ENCODE measurements around the gene GTPBP2.

The GTPBP2 gene

DNA sequence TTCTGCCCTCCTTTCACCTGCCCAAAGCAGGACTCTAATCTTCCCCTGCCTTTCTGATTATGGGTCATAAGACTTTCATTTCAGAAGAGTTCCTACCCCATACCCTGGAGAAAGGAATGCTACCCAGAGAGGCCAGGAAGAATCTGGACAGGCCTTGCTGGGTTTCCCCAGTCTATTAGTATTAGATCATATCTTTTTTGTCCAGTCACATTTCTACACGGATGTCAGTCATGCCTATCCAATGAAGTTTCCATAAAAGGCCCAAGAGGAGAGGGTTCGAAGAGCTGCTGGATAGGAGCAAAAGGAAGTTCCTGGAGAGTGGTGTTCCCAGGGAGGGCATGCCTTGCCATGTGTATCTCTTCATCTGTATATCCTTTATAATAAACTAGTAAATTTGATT lies 49.9 kb downstream of the GTPBP2 start:
- DNase-seq (ENCODE audit: low read depth) = no peak
- in situ Hi-C loops (cut with HindIII; ENCODE audit: low sequenced_read_pairs) = no loop called here
- TF ChIP-seq, protein P1, sequence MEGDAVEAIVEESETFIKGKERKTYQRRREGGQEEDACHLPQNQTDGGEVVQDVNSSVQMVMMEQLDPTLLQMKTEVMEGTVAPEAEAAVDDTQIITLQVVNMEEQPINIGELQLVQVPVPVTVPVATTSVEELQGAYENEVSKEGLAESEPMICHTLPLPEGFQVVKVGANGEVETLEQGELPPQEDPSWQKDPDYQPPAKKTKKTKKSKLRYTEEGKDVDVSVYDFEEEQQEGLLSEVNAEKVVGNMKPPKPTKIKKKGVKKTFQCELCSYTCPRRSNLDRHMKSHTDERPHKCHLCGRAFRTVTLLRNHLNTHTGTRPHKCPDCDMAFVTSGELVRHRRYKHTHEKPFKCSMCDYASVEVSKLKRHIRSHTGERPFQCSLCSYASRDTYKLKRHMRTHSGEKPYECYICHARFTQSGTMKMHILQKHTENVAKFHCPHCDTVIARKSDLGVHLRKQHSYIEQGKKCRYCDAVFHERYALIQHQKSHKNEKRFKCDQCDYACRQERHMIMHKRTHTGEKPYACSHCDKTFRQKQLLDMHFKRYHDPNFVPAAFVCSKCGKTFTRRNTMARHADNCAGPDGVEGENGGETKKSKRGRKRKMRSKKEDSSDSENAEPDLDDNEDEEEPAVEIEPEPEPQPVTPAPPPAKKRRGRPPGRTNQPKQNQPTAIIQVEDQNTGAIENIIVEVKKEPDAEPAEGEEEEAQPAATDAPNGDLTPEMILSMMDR (IDR thresholded peaks at IDR 0.05; ENCODE audit: low read depth, low read length, missing control alignments) = no peak
- H3K4me3 ChIP-seq (ENCODE audit: low read depth, low read length) = no peak overlapping the region

DNA sequence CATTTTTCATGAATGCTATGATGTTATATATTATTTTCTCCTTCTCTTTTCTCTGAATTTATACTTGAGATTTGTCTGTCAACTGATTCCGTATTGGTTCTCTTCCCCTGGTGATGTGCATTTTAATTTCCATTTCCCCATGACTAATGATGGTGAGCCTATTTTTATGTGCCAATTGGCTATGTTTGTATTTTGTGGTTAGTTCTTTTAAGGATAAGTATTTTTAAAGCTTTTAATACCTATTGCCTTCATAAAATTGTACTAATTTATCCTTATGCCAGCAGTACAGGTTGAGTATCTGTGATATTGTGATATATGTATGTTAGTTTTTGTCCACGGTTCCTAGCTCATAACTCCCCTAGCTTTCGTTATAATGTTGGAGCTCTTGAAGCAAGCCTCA lies 50.3 kb downstream of the GTPBP2 start:
- H3K4me3 ChIP-seq (ENCODE audit: low read depth, low read length) = no peak overlapping the region
- in situ Hi-C loops (cut with HindIII; ENCODE audit: low sequenced_read_pairs) = no loop called here
- TF ChIP-seq, protein P1 (IDR thresholded peaks at IDR 0.05; ENCODE audit: low read depth, low read length, missing control alignments) = no peak
- DNase-seq (ENCODE audit: low read depth) = no peak

DNA sequence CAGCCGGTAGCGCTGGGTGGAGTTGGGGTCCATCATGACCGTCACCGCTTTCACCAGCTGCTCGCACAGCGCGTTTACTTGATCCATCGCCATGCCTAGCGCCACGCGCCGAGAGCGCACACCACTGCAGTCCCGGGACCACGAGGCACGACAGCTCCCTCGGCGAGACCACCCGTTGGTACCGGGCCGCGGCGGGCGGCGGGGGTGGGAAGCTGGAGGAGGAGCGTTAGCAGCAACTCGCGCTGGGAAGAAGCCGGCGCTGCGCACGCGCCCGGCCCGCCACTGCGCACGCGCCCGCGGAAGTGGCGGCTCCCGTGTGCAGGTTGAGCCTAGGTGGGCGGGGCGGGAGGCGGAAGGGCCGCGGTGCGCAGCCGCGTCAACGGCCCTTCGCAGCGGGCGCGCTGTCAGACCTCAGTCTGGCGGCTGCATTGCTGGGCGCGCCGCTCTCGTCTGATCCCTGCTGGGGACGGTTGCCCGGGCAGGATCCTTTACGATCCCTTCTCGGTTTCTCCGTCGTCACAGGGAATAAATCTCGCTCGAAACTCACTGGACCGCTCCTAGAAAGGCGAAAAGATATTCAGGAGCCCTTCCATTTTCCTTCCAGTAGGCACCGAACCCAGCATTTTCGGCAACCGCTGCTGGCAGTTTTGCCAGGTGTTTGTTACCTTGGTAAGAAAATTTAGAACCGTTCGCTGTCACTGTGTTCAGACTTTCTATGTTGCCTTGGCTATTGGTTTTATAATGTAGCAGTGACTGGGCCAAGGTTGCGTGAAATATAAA lies 53.1 kb downstream of the GTPBP2 start, which contains the start of the genes POLH and XPO5:
Gene POLH, plus strand, starts transcription at position 414 of the 780 bp plus-strand sequence. CDS start 6,135 bp downstream, outside the sequence.
Gene XPO5, minus strand, starts transcription at position 267 of the 780 bp plus-strand sequence. Its CDS starts 174 bp downstream, at position 93.
- DNase-seq (ENCODE audit: low read depth) = peak; percentile 71
- peak within 1 kb of the TSS; percentile 98 for H3K4me3 ChIP-seq (ENCODE audit: low read depth, low read length)
- in situ Hi-C loops (cut with HindIII; ENCODE audit: low sequenced_read_pairs) = no loop called here
- TF ChIP-seq, protein P1 (IDR thresholded peaks at IDR 0.05; ENCODE audit: low read depth, low read length, missing control alignments) = peak; percentile 18

DNA sequence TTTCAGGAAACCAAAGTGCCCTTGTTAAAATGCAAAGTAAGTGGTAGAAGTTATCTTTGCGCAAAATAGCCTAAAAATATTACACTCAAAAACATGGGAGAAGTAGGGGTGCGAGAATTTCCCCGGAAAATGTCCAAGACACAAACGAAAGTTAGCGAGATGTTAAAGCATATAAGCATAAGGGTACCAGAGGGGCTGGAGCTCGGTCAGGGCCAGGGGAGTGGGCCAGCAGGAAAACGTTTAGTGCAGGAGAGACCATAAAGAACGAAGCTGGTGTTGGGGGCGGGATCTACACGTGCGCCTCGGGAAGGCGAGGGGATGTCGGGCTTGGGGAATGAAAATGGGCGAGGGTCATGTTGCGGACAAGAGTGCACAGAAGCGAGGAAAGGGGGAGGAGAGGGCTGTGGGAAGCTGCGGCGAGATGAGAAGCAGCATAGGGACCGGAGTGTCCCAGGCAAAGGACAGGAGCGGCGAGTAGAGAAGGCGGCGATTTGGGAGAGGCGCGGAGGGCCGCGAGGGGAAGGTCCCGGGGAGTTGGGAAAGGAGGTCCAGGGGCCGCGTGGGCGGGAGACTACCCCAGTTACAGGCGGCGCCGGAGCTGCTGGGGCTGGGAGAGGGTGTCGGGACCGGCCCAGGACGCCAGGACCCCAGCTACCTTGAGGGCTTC lies 53.8 kb downstream of the GTPBP2 start:
- peak overlapping the region; percentile 98 for H3K4me3 ChIP-seq (ENCODE audit: low read depth, low read length)
- in situ Hi-C loops (cut with HindIII; ENCODE audit: low sequenced_read_pairs) = no loop called here
- TF ChIP-seq, protein P1 (IDR thresholded peaks at IDR 0.05; ENCODE audit: low read depth, low read length, missing control alignments) = no peak
- no peak for DNase-seq (ENCODE audit: low read depth)

DNA sequence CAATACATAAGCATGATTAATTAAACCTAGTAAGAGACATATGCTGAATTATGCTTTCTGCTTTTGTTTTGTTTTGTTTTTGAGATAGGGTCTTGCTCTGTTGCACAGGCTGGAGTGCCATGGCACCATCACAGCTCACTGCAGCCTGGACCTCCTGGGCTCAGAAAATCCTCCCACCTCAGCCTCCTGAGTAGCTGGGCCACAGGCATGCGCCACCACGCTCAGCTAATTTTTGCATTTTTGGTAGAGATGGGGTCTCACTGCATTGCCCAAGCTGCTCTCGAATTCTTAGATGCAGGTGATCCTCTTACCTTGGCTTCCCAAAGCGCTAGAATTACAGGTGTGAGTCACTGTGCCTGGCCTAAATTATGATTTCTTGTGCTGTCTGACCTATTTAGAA lies 57.0 kb downstream of the GTPBP2 start:
- no peak overlapping the region for H3K4me3 ChIP-seq (ENCODE audit: low read depth, low read length)
- TF ChIP-seq, protein P1 (IDR thresholded peaks at IDR 0.05; ENCODE audit: low read depth, low read length, missing control alignments) = no peak
- in situ Hi-C loops (cut with HindIII; ENCODE audit: low sequenced_read_pairs) = no loop called here
- no peak for DNase-seq (ENCODE audit: low read depth)

DNA sequence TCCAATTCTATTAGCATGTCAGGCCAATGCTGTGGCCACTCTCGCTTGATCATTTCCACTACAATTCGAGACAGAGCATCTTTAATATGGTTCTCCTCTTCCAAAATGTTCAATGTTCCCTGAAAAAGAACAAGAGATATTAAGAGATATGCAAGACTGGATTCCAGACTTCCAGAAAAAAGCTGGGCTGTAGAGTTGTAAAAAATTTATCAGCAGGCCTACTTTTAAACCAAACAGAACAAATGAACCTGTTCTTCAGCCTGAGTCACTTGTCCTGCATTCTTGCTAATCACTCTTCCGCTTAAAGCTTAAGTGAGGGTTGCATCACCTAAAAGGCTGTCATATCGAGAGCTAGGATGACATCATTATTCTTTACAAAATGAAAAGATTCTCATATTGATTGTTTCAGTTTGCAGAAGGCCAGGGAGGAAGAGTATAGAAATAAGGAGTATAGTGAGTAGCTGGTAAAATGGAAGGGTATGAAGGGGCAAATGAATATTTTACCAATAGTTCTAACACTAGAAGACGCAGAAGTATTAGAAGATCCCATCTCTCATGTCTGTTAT lies 58.1 kb downstream of the GTPBP2 start:
- H3K4me3 ChIP-seq (ENCODE audit: low read depth, low read length) = no peak overlapping the region
- TF ChIP-seq, protein P1 (IDR thresholded peaks at IDR 0.05; ENCODE audit: low read depth, low read length, missing control alignments) = no peak
- DNase-seq (ENCODE audit: low read depth) = no peak
- in situ Hi-C loops (cut with HindIII; ENCODE audit: low sequenced_read_pairs) = no loop called here
